HK-2 (cell line): ENCODE measurements around the gene SLC25A21.
A peak's percentile ranks its signal among the peaks of the same experiment; 100 is the strongest.
"Not testable (repeated sequence)": the region's sequence is repeated elsewhere in the genome, so short reads cannot be mapped to it uniquely, and the experiment has no call there.

Source experiments
- DNase-seq: peaks from one replicate; pipeline ENCODE4 v3.0.0-alpha.2; 2018; ENCODE audit not compliant: unreplicated experiment

The SLC25A21 gene

DNA sequence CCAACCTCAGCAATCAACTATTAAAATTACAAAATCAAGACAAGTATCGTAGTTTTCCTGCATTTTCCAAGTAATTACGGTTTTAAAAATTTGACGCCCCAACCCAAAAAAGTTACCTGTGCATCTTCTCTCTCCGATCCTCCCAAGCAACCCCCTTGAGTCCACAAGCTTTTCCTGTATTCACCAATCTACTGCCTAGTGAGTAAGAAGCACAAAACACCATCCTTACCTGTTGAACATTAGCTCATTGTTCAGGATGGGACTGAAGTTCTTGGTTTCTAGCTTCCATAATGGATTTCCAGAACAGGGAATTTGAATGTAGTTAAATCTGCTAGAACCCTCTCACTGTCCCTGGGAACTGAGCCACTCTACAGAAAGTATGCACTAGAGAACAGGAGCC lies 348.8 kb downstream of the SLC25A21 start:
- DNase-seq: no peak

DNA sequence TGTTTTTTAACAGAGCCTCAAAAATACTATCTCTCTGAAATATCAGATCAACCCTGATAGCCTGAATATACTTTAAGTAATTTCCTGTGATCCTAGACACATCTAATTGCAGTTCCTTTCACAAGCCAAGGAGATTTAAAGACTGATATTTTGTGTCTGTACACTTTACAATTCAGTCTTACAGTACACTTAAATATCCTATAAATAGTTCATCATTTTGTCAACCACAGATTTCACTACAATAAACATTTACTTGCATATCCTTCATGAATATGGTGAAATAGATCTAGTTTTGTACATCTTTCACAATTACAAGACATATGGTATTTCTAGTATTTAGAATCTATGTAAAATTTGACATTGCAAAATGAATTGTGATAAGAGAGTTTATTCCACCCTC lies 349.7 kb downstream of the SLC25A21 start:
- no peak for DNase-seq

GRCh38 chr14:36820901-36821300 lies 351.5 kb downstream of the SLC25A21 start:
- DNase-seq: no peak

GRCh38 chr14:36820111-36820709 lies 352.2 kb downstream of the SLC25A21 start:
- DNase-seq: no peak

DNA sequence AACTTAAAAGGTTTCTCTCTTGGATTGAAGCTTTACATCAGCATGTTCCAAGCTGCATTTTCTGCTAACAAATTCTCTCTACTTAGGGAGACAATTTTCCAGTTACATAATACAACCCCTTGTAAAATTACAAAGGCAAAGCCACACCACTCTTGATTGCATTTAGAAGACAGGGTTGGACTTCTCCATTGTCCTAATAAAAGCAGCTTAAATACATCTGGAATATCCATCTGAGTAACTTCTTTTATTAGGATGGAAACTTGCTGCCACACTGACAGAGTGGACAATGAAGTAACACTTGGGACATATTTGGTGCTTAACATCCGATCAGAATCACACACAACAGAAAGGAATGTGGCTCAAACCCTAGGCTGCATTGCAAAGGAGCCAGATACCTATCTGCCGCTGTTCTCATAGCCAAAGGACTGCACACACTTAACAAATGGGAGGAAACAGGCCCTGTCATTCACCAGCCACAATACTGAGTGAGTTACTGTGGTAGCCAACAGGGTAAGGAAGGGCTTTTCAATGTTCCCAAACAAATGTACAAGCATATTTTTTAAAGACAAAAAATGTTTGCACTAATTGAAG lies 353.5 kb downstream of the SLC25A21 start:
- no peak for DNase-seq

GRCh38 chr14:36818246-36818645 lies 354.2 kb downstream of the SLC25A21 start:
- DNase-seq: no peak

- no peak for DNase-seq
These were observed 355.1 kb downstream of the SLC25A21 start for GRCh38 chr14:36817071-36817930.

GRCh38 chr14:36816481-36816880 lies 355.9 kb downstream of the SLC25A21 start:
- DNase-seq: no peak

GRCh38 chr14:36814783-36815182 lies 357.6 kb downstream of the SLC25A21 start:
- not testable (repeated sequence) for DNase-seq

GRCh38 chr14:36810209-36810608 lies 362.2 kb downstream of the SLC25A21 start:
- no peak for DNase-seq

GRCh38 chr14:36807727-36808126 lies 364.7 kb downstream of the SLC25A21 start:
- no peak for DNase-seq

- DNase-seq: no peak
These were observed 367.3 kb downstream of the SLC25A21 start for GRCh38 chr14:36805131-36805559.

GRCh38 chr14:36797634-36798033 lies 374.8 kb downstream of the SLC25A21 start:
- DNase-seq: no peak

DNA sequence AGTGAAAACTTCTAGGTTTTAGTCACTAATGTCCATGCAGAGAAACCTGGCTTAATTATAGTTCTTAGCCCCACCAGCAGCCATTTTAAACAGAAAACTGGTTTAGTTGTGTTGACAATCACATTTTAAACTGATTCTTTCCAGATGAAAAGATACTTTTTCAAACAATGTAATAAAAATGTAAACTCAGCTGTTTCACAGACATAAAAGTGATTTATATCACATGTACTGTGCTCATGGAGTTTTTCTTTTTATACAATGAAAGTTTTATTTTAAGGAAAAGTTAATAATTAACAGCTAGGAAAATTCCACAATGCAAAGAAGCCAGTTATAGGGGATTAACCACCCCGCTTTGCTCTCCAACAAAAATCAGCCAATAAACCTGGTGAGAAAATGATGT lies 381.0 kb downstream of the SLC25A21 start:
- DNase-seq: no peak

GRCh38 chr14:36785511-36785910 lies 386.9 kb downstream of the SLC25A21 start:
- no peak for DNase-seq

DNA sequence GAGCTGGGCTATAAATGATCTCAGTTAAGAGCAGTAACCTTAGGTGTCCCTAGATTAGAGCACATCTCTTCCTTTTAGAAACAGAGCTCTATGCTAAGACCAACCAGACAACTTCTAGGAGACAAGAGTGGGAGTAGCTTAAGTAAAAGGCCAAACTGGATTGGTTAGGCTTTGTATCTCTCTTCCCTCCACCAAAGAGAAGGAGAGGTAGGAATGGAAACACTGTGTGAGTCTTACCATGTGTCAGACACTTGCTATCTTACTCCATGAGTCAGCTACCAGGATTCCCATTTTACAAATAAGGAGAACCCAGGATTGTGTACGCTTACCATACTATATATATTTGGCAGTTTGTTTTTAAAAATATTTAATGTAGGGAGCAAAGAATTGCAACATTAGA lies 387.9 kb downstream of the SLC25A21 start:
- no peak for DNase-seq

- no peak for DNase-seq
These were observed 390.5 kb downstream of the SLC25A21 start for GRCh38 chr14:36781897-36782296.

- no peak for DNase-seq
These were observed 398.8 kb downstream of the SLC25A21 start for GRCh38 chr14:36773558-36773957.

- peak; percentile 12 for DNase-seq
These were observed 399.3 kb downstream of the SLC25A21 start for GRCh38 chr14:36773136-36773540.

DNA sequence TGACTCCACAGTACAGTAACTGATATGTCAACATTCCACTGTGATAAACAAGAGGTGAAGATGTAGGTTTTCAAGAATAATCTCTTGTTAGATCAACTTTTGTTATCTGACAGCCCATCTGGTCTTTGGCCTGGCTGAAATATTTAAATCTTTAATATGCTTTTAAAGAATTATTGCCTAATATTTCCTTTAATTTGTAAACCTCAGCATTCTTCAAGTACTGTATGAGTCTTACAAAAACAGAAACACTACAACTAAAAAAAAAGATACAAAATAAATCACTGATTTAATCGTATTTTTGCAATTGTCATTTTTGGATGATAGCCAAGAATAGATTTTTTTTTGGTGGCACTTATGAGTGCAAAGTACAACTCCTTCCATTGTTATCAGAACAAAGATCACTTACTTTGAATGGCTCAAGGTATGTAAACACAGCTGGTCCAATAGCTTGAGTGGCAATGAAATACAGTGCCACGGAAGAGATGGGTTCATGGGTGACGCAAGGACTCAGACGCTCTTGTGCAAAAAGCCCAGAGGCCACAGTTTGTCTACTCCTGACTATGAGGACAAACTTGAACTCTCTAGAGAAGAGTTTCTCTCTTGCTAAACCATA lies 401.3 kb downstream of the SLC25A21 start:
- DNase-seq: no peak

DNA sequence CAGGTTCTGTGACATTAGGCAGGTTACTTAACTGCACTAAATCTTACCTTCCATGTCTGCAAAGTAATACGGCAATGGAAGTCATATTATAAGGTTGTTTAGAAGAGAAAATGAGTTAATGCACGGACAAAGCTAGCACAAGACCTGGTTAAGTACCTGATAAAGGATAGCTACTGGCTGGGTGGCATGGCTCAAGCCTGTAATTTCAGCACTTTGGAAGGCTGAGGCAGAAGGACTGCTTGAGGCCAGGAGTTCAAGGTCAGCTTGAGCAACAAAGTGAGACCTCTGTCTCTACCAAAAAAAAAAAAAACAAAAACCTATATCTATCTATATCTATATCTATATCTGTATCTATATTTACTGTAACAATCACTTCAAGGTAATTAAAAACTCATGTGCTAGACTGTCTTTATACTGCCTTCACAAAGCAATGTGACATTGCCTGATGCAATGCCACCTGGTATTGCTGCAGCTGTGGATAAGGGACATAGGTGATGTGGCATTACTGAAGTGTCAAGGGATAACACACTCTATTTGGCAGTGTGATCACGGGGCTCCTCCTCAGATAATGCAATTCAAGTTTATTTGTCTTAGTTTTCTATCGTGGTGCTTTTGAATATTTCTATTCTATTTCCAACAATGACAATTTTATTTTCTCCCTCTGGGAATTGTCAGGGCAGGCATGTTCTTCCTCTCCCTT lies 403.6 kb downstream of the SLC25A21 start:
- DNase-seq: no peak
